Tibial artery (tissue), 4 donors: ENCODE measurements around the gene DNAH6.

Source experiments
- DNase-seq, 2 donors: peaks; one replicate each; pipeline ENCODE4 v3.0.0-alpha.2; 2019
- H3K27ac ChIP-seq, 2 donors: fragments of 200-600 bp; sonication (generic) in 1 of 2; 1 replicate in 1 of 2; 2 replicates in 1 of 2; pipeline ENCODE4 v1.5.1; 2018 to 2019; ENCODE audit warnings: mild to moderate bottlenecking in 1 of 2
- H3K27me3 ChIP-seq, 2 donors: fragments of 200-600 bp; sonication (generic) in 1 of 2; one replicate each; pipeline versions ENCODE4 v1.5.1 to v1.6.0; 2016 to 2019
- H3K36me3 ChIP-seq, 3 donors: fragments of 200-600 bp; sonication (generic) in 2 of 3; one replicate each; pipeline ENCODE4 v1.5.1; 2016 to 2019; ENCODE audit warnings: mild to moderate bottlenecking in 2 of 3
- H3K4me1 ChIP-seq, 4 donors: fragments of 200-600 bp; sonication (generic) in 2 of 4; 1 replicate in 3 of 4; 2 replicates in 1 of 4; pipeline ENCODE4 v1.5.1; 2016 to 2019
- H3K4me3 ChIP-seq, 2 donors: fragments of 200-600 bp; sonication (generic) in 1 of 2; 1 replicate in 1 of 2; 2 replicates in 1 of 2; pipeline ENCODE4 v1.5.1; 2018 to 2019; ENCODE audit warnings: mild to moderate bottlenecking in 2 of 2
- H3K9me3 ChIP-seq, 3 donors: fragments of 200-600 bp; sonication (generic) in 1 of 3; one replicate each; pipeline ENCODE4 v1.5.1; 2016 to 2019
- CTCF ChIP-seq, 2 experiments: fragments of 200-600 bp in 1 of 2; fragments of 450-650 bp in 1 of 2; IDR thresholded peaks; one replicate each; pipeline ENCODE4 v1.5.1; 2017 to 2019; ENCODE audit warnings: antibody characterized with exemption in 2 of 2, mild to moderate bottlenecking in 1 of 2, moderate library complexity in 1 of 2
- intact Hi-C: fragments of 100-400 bp; cut with DNase I; formaldehyde crosslinking; loops from one replicate; pipeline ENCODE4 v1.15.0; 2023; ENCODE audit warnings: low total_unique reads

DNAH6 gene

GRCh38 chr2:84849271-84849952 is 333.1 kb downstream of the DNAH6 start:
- Histone ChIP-seq H3K4me3 (no peak overlapping the region), H3K27ac (no peak overlapping the region), H3K36me3 (no peaks in the 10 kb centered on the region), H3K27me3 (peaks cover 0 to 2% of the 10 kb centered on the region in 2 donors), H3K9me3 (no peaks in the 10 kb centered on the region), H3K4me1 (no peaks in the 10 kb centered on the region)
- intact Hi-C loops, result no loop called here
- DNase-seq, result no peak
- TF ChIP-seq CTCF (IDR thresholded peaks at IDR 0.05), result no peak

- DNase-seq, result no peak
- intact Hi-C loops, result no loop called here
- H3K4me1 ChIP-seq, result no peaks in the 10 kb centered on the region
- H3K4me3 ChIP-seq, result no peak overlapping the region
- TF ChIP-seq CTCF (IDR thresholded peaks at IDR 0.05), result no peak
- H3K36me3 ChIP-seq, result no peaks in the 10 kb centered on the region
- H3K27ac ChIP-seq, result no peak overlapping the region
- peaks cover 0 to 2% of the 10 kb centered on the region in 2 donors for H3K27me3 ChIP-seq
- H3K9me3 ChIP-seq, result no peaks in the 10 kb centered on the region
Measured at GRCh38 chr2:84850471-84850870, 334.2 kb downstream of the DNAH6 start.

GRCh38 chr2:84851876-84852275 is 335.6 kb downstream of the DNAH6 start:
- no peak for DNase-seq
- Histone ChIP-seq H3K4me3 (no peak overlapping the region), H3K27ac (no peak overlapping the region), H3K9me3 (no peaks in the 10 kb centered on the region), H3K27me3 (peaks cover 0 to 2% of the 10 kb centered on the region in 2 donors), H3K4me1 (no peaks in the 10 kb centered on the region), H3K36me3 (no peaks in the 10 kb centered on the region)
- no peak for TF ChIP-seq CTCF (IDR thresholded peaks at IDR 0.05)
- intact Hi-C loops, result no loop called here

- TF ChIP-seq CTCF (IDR thresholded peaks at IDR 0.05), result no peak
- H3K27ac ChIP-seq, result no peak overlapping the region
- intact Hi-C loops, result no loop called here
- H3K4me1 ChIP-seq, result no peaks in the 10 kb centered on the region
- H3K9me3 ChIP-seq, result no peaks in the 10 kb centered on the region
- H3K4me3 ChIP-seq, result no peak overlapping the region
- peaks cover 0 to 2% of the 10 kb centered on the region in 2 donors for H3K27me3 ChIP-seq
- DNase-seq, result no peak
- no peaks in the 10 kb centered on the region for H3K36me3 ChIP-seq
Measured at GRCh38 chr2:84854850-84855249, 338.6 kb downstream of the DNAH6 start.

GRCh38 chr2:84855731-84856130 is 339.4 kb downstream of the DNAH6 start:
- DNase-seq, result no peak
- intact Hi-C loops, result no loop called here
- Histone ChIP-seq H3K4me3 (no peak overlapping the region), H3K36me3 (no peaks in the 10 kb centered on the region), H3K9me3 (no peaks in the 10 kb centered on the region), H3K27ac (no peak overlapping the region), H3K4me1 (no peaks in the 10 kb centered on the region), H3K27me3 (peaks cover 0 to 2% of the 10 kb centered on the region in 2 donors)
- no peak for TF ChIP-seq CTCF (IDR thresholded peaks at IDR 0.05)

GRCh38 chr2:84856787-84857186 is 340.5 kb downstream of the DNAH6 start:
- Histone ChIP-seq H3K36me3 (no peaks in the 10 kb centered on the region), H3K4me3 (no peak overlapping the region), H3K4me1 (no peaks in the 10 kb centered on the region), H3K27me3 (peaks cover 0 to 2% of the 10 kb centered on the region in 2 donors), H3K9me3 (no peaks in the 10 kb centered on the region), H3K27ac (no peak overlapping the region)
- TF ChIP-seq CTCF (IDR thresholded peaks at IDR 0.05), result no peak
- intact Hi-C loops, result no loop called here
- DNase-seq, result no peak
